Glutamatergic neuron (in vitro differentiated cells): ENCODE measurements around the gene DPF1. TPM values are rescaled to one million over a fixed set of nuclear protein-coding genes. Genes with fewer than 3 reads are reported as not detected.

Experiments used
- DNase-seq: peaks from one replicate; pipeline ENCODE4 v3.0.0; 2022
- H3K27ac Mint-ChIP-seq: one replicate; pipeline ENCODE4 v1.8.0; 2020; ENCODE audit warnings: mild to moderate bottlenecking, mixed read lengths, inconsistent platforms; ENCODE audit not compliant: unreplicated experiment
- H3K27me3 Mint-ChIP-seq: one replicate; pipeline ENCODE4 v1.8.0; 2020; ENCODE audit warnings: mild to moderate bottlenecking, moderate library complexity, mixed read lengths, inconsistent platforms; ENCODE audit not compliant: unreplicated experiment
- H3K36me3 Mint-ChIP-seq: one replicate; pipeline ENCODE4 v1.8.0; 2020; ENCODE audit warnings: mild to moderate bottlenecking, mixed read lengths, inconsistent platforms; ENCODE audit not compliant: unreplicated experiment
- H3K4me1 Mint-ChIP-seq: one replicate; pipeline ENCODE4 v1.8.0; 2020; ENCODE audit warnings: mild to moderate bottlenecking, low read depth, mixed read lengths, inconsistent platforms; ENCODE audit not compliant: unreplicated experiment
- H3K4me3 Mint-ChIP-seq: one replicate; pipeline ENCODE4 v1.8.0; 2020; ENCODE audit warnings: mild to moderate bottlenecking, mixed read lengths, inconsistent platforms; ENCODE audit not compliant: unreplicated experiment
- H3K9me3 Mint-ChIP-seq: one replicate; pipeline ENCODE4 v1.8.0; 2020; ENCODE audit warnings: mild to moderate bottlenecking, moderate library complexity, mixed read lengths, inconsistent platforms; ENCODE audit not compliant: unreplicated experiment
- CTCF ChIP-seq: fragments of 200-600 bp; sonication (generic); IDR thresholded peaks from one replicate; pipeline ENCODE4 v1.5.0; 2021; ENCODE audit not compliant: partially characterized antibody, unreplicated experiment
- total RNA-seq: library from RNA; stranded (reverse); fragmentation: NEBNext Ultra II Directional; extraction: Animal tissue kit (Norgen Biotek cat#: 25700); gene quantifications from one replicate; pipeline ENCODE4 v1.2.1, GENCODE V29; 2021; ENCODE audit not compliant: unreplicated experiment

Gene DPF1
- total RNA-seq, 1 donor from 2014 or later = 33.8 TPM

GRCh38 chr19:38206006-38206745 lies 17.8 kb downstream of the DPF1 start:
- DNase-seq = no peak
- H3K27me3 Mint-ChIP-seq = peaks cover 17% of the 10 kb centered on the region
- no peak overlapping the region for H3K27ac Mint-ChIP-seq
- peaks cover 23% of the 10 kb centered on the region for H3K9me3 Mint-ChIP-seq
- no peak for TF ChIP-seq CTCF
- H3K36me3 Mint-ChIP-seq = no peaks in the 10 kb centered on the region
- peaks cover 19% of the 10 kb centered on the region for H3K4me1 Mint-ChIP-seq
- no peak overlapping the region for H3K4me3 Mint-ChIP-seq

- TF ChIP-seq CTCF = no peak
- Mint-ChIP-seq H3K9me3 (peaks cover 19% of the 10 kb centered on the region), H3K27ac (no peak overlapping the region), H3K36me3 (no peaks in the 10 kb centered on the region), H3K4me1 (peaks cover 12% of the 10 kb centered on the region), H3K4me3 (no peak overlapping the region), H3K27me3 (peaks cover 11% of the 10 kb centered on the region)
- no peak for DNase-seq
Observed at GRCh38 chr19:38204728-38205127, 19.3 kb downstream of the DPF1 start.

- H3K4me3 Mint-ChIP-seq = no peak overlapping the region
- no peak for DNase-seq
- peaks cover 12% of the 10 kb centered on the region for H3K4me1 Mint-ChIP-seq
- TF ChIP-seq CTCF = no peak
- peaks cover 10% of the 10 kb centered on the region for H3K27me3 Mint-ChIP-seq
- no peak overlapping the region for H3K27ac Mint-ChIP-seq
- peaks cover 18% of the 10 kb centered on the region for H3K9me3 Mint-ChIP-seq
- no peaks in the 10 kb centered on the region for H3K36me3 Mint-ChIP-seq
Observed at GRCh38 chr19:38204096-38204495, 19.9 kb downstream of the DPF1 start.

- no peak for DNase-seq
- Mint-ChIP-seq H3K9me3 (peaks cover 17% of the 10 kb centered on the region), H3K4me1 (peaks cover 10% of the 10 kb centered on the region), H3K36me3 (no peaks in the 10 kb centered on the region), H3K27ac (no peak overlapping the region), H3K27me3 (peaks cover 11% of the 10 kb centered on the region), H3K4me3 (no peak overlapping the region)
- TF ChIP-seq CTCF = no peak
Observed at GRCh38 chr19:38203197-38203596, 20.8 kb downstream of the DPF1 start.

- Mint-ChIP-seq H3K36me3 (no peaks in the 10 kb centered on the region), H3K4me1 (peaks cover 8% of the 10 kb centered on the region), H3K27me3 (peaks cover 14% of the 10 kb centered on the region), H3K9me3 (peaks cover 14% of the 10 kb centered on the region), H3K27ac (peak overlapping the region; percentile 68), H3K4me3 (peak overlapping the region; percentile 3)
- DNase-seq = no peak
- no peak for TF ChIP-seq CTCF
Observed at GRCh38 chr19:38202504-38202903, 21.5 kb downstream of the DPF1 start.
